ENCODE measurements around the gene TECRL. TPM values are rescaled to one million over a fixed set of nuclear protein-coding genes. Genes with fewer than 3 reads are reported as not detected.

Gene TECRL
- total RNA-seq, 1 experiment from 2014 or later: not detected

DNA sequence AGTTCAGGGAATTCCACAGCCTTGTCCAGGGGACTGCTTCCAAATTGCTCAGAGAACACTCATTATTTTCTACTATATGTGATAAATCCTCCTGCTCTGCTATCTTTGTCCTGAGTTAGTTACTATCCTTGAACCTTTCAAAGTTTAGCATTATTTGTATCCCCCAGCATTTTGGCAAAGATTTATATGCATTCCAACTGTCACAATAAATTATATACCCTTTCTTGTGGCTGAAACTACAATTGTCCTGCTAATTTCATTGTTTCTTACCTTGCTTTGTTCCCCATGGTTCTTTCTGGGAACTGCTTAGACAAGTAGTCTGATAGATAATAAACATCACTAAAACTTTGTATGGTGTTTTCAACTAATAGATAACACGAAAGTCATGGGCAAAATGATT is 40.5 kb downstream of the TECRL start:
- DNase-seq (ENCODE audit: unreplicated experiment): no peak
- Mint-ChIP-seq H3K4me1 (ENCODE audit: insufficient read depth, unreplicated experiment) (no peaks in the 10 kb centered on the region), H3K36me3 (ENCODE audit: insufficient read depth, unreplicated experiment) (no peaks in the 10 kb centered on the region), H3K27me3 (ENCODE audit: insufficient read depth, unreplicated experiment) (no peaks in the 10 kb centered on the region), H3K9me3 (ENCODE audit: unreplicated experiment) (no peaks in the 10 kb centered on the region), H3K4me3 (ENCODE audit: unreplicated experiment) (no peak overlapping the region), H3K27ac (ENCODE audit: low read depth, unreplicated experiment) (no peak overlapping the region)
- POLR2A ChIA-PET: no interaction called here
- TF ChIP-seq, protein P1, sequence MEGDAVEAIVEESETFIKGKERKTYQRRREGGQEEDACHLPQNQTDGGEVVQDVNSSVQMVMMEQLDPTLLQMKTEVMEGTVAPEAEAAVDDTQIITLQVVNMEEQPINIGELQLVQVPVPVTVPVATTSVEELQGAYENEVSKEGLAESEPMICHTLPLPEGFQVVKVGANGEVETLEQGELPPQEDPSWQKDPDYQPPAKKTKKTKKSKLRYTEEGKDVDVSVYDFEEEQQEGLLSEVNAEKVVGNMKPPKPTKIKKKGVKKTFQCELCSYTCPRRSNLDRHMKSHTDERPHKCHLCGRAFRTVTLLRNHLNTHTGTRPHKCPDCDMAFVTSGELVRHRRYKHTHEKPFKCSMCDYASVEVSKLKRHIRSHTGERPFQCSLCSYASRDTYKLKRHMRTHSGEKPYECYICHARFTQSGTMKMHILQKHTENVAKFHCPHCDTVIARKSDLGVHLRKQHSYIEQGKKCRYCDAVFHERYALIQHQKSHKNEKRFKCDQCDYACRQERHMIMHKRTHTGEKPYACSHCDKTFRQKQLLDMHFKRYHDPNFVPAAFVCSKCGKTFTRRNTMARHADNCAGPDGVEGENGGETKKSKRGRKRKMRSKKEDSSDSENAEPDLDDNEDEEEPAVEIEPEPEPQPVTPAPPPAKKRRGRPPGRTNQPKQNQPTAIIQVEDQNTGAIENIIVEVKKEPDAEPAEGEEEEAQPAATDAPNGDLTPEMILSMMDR (IDR thresholded peaks at IDR 0.05; ENCODE audit: unreplicated experiment): no peak
- CTCF ChIA-PET: no interaction called here
- intact Hi-C loops (cut with micrococcal nuclease): no loop called here
- no TSS peak for BruUV-seq (replicated peaks)

DNA sequence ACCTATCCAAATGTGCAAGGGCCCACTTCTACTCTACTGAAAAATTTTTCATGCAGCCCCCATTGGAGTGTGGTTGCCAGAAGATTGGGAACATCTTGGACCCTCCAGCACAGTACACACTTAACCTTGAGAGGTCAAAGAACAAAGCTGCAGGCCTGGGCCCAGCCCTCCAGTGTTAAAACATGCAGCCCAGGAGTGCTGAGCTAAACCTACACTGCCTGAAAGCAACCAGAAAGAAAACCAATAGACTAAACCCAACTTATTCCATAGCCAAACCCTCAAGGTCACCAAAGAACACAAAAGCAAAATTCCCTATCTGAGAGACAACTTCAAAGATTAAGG is 47.9 kb downstream of the TECRL start:
- H3K36me3 Mint-ChIP-seq (ENCODE audit: insufficient read depth, unreplicated experiment): no peaks in the 10 kb centered on the region
- no peak overlapping the region for H3K4me3 Mint-ChIP-seq (ENCODE audit: unreplicated experiment)
- H3K27ac Mint-ChIP-seq (ENCODE audit: low read depth, unreplicated experiment): no peak overlapping the region
- H3K4me1 Mint-ChIP-seq (ENCODE audit: insufficient read depth, unreplicated experiment): no peaks in the 10 kb centered on the region
- ChIA-PET POLR2A (interaction anchor here (0.6 to 0.7 kb wide), 2 partner anchors 159 to 195 kb away, joined by 3 read pairs; no protein-coding TSS in a partner anchor), CTCF (no interaction called here)
- BruUV-seq (replicated peaks): no TSS peak
- H3K27me3 Mint-ChIP-seq (ENCODE audit: insufficient read depth, unreplicated experiment): no peaks in the 10 kb centered on the region
- DNase-seq (ENCODE audit: unreplicated experiment): no peak
- H3K9me3 Mint-ChIP-seq (ENCODE audit: unreplicated experiment): no peaks in the 10 kb centered on the region
- intact Hi-C loops (cut with micrococcal nuclease): no loop called here
- TF ChIP-seq, protein P1 (IDR thresholded peaks at IDR 0.05; ENCODE audit: unreplicated experiment): no peak

DNA sequence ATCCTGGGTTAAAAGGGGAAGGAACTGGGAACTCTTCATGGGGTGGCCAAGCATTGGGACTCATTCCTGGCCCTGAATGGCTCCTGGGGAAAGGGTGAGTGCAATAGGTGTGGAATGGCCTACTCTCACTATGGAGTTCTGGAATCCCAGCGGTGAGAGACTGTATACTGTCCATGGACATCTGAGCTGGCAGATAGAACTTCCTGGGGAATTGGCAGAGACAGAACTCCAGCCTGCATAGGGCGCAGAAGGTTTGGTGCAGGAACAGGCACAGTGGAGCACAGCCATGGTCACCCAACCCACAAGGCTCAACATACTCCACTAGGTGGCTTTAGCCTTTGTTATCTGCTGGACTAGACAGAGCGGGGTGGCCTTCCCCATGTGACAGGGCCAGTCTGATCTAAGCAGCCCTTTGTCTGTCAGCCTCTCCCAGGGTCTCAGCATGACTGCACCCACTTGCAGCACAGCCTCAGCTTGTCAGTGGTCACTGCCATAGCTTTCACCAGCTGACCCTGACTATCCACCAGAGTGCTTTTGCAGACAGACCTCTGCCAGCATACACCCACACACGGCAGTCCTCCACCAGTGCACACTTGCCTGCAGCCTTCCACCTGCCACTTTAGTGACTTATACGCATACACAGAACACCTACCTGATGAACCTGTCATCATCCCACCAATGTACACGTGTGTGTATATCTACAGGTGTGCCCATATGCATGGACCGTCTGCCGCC is 48.4 kb downstream of the TECRL start:
- no TSS peak for BruUV-seq (replicated peaks)
- no peaks in the 10 kb centered on the region for H3K36me3 Mint-ChIP-seq (ENCODE audit: insufficient read depth, unreplicated experiment)
- POLR2A ChIA-PET: no interaction called here
- TF ChIP-seq, protein P1 (IDR thresholded peaks at IDR 0.05; ENCODE audit: unreplicated experiment): no peak
- H3K9me3 Mint-ChIP-seq (ENCODE audit: unreplicated experiment): no peaks in the 10 kb centered on the region
- CTCF ChIA-PET: no interaction called here
- no peak for DNase-seq (ENCODE audit: unreplicated experiment)
- no peaks in the 10 kb centered on the region for H3K4me1 Mint-ChIP-seq (ENCODE audit: insufficient read depth, unreplicated experiment)
- intact Hi-C loops (cut with micrococcal nuclease): no loop called here
- H3K4me3 Mint-ChIP-seq (ENCODE audit: unreplicated experiment): no peak overlapping the region
- H3K27me3 Mint-ChIP-seq (ENCODE audit: insufficient read depth, unreplicated experiment): no peaks in the 10 kb centered on the region
- H3K27ac Mint-ChIP-seq (ENCODE audit: low read depth, unreplicated experiment): no peak overlapping the region

DNA sequence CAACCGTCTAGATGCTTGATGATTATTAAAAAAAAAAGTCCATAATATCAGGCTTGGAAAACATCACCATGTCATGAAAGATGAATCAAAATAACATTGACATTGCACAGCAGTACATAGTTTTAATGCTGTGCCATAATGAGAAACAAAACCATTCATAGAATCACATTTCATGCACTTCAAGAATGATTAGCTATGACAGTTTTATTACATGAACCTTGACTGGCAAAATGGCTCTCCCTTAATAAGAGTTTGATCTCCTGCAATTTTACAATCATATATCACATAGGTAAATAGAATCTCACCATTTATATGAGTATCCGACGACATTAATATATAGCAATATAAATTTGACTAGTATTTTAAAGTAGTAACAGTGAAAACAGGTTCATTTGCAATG is 49.8 kb downstream of the TECRL start:
- DNase-seq (ENCODE audit: unreplicated experiment): no peak
- H3K4me3 Mint-ChIP-seq (ENCODE audit: unreplicated experiment): no peak overlapping the region
- BruUV-seq (replicated peaks): no TSS peak
- no peak overlapping the region for H3K27ac Mint-ChIP-seq (ENCODE audit: low read depth, unreplicated experiment)
- no peaks in the 10 kb centered on the region for H3K27me3 Mint-ChIP-seq (ENCODE audit: insufficient read depth, unreplicated experiment)
- H3K36me3 Mint-ChIP-seq (ENCODE audit: insufficient read depth, unreplicated experiment): no peaks in the 10 kb centered on the region
- intact Hi-C loops (cut with micrococcal nuclease): no loop called here
- ChIA-PET POLR2A (no interaction called here), CTCF (no interaction called here)
- TF ChIP-seq, protein P1 (IDR thresholded peaks at IDR 0.05; ENCODE audit: unreplicated experiment): no peak
- H3K9me3 Mint-ChIP-seq (ENCODE audit: unreplicated experiment): no peaks in the 10 kb centered on the region
- no peaks in the 10 kb centered on the region for H3K4me1 Mint-ChIP-seq (ENCODE audit: insufficient read depth, unreplicated experiment)

Data from MCF 10A (cell line).